HUDEP-2 (cell line): ENCODE measurements around the gene NDE1.

Source experiments
- DNase-seq, 76 experiments: peaks; one replicate each; lab custom pipeline; 2025; ENCODE audit not compliant: unreplicated experiment in 76 of 76; lab: John Stamatoyannopoulos, UW

Gene NDE1

GRCh38 chr16:15759070-15759469, 109.0 kb downstream of the NDE1 start:
- DNase-seq = no peak

- DNase-seq = no peak
Measured at GRCh38 chr16:15760129-15760528, 110.1 kb downstream of the NDE1 start.

GRCh38 chr16:15764112-15764511, 114.1 kb downstream of the NDE1 start:
- DNase-seq = no peak

- DNase-seq = no peak
Measured at GRCh38 chr16:15765116-15765515, 115.1 kb downstream of the NDE1 start.

- DNase-seq = peak in 31 of 76 experiments; percentile 5 to 57 (median 28)
Measured at GRCh38 chr16:15765880-15766279, 115.8 kb downstream of the NDE1 start.

GRCh38 chr16:15766918-15767317, 116.9 kb downstream of the NDE1 start:
- no peak for DNase-seq

- no peak for DNase-seq
Measured at GRCh38 chr16:15768201-15768600, 118.2 kb downstream of the NDE1 start.

- no peak for DNase-seq
Measured at GRCh38 chr16:15769239-15769638, 119.2 kb downstream of the NDE1 start.

- DNase-seq = no peak
Measured at GRCh38 chr16:15770107-15770506, 120.1 kb downstream of the NDE1 start.

- DNase-seq = no peak
Measured at GRCh38 chr16:15770512-15770911, 120.5 kb downstream of the NDE1 start.

GRCh38 chr16:15771694-15772093, 121.6 kb downstream of the NDE1 start:
- no peak for DNase-seq

- no peak for DNase-seq
Measured at GRCh38 chr16:15772579-15773293, 122.7 kb downstream of the NDE1 start.

GRCh38 chr16:15773968-15774367, 123.9 kb downstream of the NDE1 start:
- DNase-seq = no peak

- no peak for DNase-seq
Measured at GRCh38 chr16:15775209-15775608, 125.2 kb downstream of the NDE1 start.

- no peak for DNase-seq
Measured at GRCh38 chr16:15775663-15776304, 125.7 kb downstream of the NDE1 start.
